Upper lobe of right lung (tissue), 1 donor: ENCODE measurements around the gene TRAF3. TPM values are rescaled to one million over a fixed set of nuclear protein-coding genes. Genes with fewer than 3 reads are reported as not detected.

ENCODE experiments used
- ATAC-seq: fragments of 200-7000 bp; cut with Tn5 transposase; one replicate; pipeline ENCODE4 v1.9.1; 2020; ENCODE audit warnings: mild to moderate bottlenecking, moderate library complexity
- DNase-seq: peaks from one replicate; pipeline ENCODE4 v3.0.0-alpha.2; 2020
- H3K27ac ChIP-seq: fragments of 200-600 bp; one replicate; pipeline ENCODE4 v1.8.0; 2022
- H3K27me3 ChIP-seq: fragments of 200-600 bp; one replicate; pipeline ENCODE4 v1.8.0; 2022; ENCODE audit warnings: mild to moderate bottlenecking
- H3K36me3 ChIP-seq: fragments of 200-600 bp; one replicate; pipeline ENCODE4 v1.8.0; 2022
- H3K4me1 ChIP-seq: fragments of 200-600 bp; one replicate; pipeline ENCODE4 v1.8.0; 2022
- H3K4me3 ChIP-seq: fragments of 200-600 bp; one replicate; pipeline ENCODE4 v1.8.0; 2022; ENCODE audit warnings: mild to moderate bottlenecking
- H3K9me3 ChIP-seq: fragments of 200-600 bp; one replicate; pipeline ENCODE4 v1.8.0; 2022
- intact Hi-C: fragments of 100-400 bp; cut with DNase I; formaldehyde crosslinking; loops from one replicate; pipeline ENCODE4 v1.11.0; 2022
- total RNA-seq: library from RNA; stranded (reverse); fragmentation: NEBNext Ultra II Directional; extraction: Animal tissue kit (Norgen Biotek cat#: 25700); gene quantifications from one replicate; pipeline ENCODE4 v1.2.1, GENCODE V29; 2021
- TF ChIP-seq, protein P1 (sequence below): fragments of 200-600 bp; IDR thresholded peaks from one replicate; pipeline ENCODE4 v1.8.0; 2022; ENCODE audit warnings: antibody characterized with exemption
- donor health status: DM: no; HTN: yes; CAD: no; lungs with severe emphysema.

Gene TRAF3
- total RNA-seq, 1 donor from 2014 or later = 22.3 TPM

DNA sequence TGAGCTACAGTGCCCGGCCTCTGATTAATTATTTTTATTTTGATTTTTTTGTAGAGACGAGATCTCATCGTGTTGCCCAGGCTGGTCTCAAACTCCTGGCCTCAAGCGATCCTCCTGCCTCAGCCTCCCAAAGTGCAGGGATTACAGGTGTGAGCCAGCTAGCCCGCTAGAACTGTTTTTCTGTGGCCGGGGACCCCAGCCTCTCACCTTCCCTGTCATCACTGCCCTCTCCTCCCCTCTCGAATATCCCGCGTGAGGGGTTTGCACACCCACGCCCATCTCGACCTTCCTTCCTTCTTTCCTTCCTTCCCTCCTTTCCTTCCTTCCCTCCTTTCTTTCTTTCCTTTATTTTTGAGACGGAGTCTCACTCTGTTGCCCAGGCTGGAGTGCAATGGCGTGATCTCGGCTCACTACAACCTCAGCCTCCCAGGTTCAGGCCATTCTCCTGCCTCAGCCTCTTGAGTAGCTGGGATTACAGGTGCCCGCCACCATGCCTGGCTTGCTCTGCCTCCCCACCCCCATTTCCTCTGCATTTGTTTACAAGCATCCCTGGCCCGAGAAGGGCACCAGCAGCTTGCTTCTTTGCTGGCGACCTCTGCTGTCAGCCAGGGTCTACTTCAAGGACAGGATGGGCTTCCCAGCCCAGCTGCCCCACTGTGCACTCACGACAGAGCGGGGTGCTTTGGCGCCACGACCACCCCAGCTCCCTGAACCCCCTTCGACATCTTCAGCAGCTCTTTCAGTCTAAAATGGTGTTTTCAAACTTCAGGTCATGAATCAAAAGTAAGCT, 4.3 kb upstream of the TRAF3 start:
- H3K27me3 ChIP-seq = no peaks in the 10 kb centered on the region
- ATAC-seq (no peak), DNase-seq (no peak)
- H3K27ac ChIP-seq = no peak overlapping the region
- no peak overlapping the region for H3K4me3 ChIP-seq
- intact Hi-C loops = no loop called here
- H3K4me1 ChIP-seq = peaks cover 12% of the 10 kb centered on the region
- TF ChIP-seq, protein P1, sequence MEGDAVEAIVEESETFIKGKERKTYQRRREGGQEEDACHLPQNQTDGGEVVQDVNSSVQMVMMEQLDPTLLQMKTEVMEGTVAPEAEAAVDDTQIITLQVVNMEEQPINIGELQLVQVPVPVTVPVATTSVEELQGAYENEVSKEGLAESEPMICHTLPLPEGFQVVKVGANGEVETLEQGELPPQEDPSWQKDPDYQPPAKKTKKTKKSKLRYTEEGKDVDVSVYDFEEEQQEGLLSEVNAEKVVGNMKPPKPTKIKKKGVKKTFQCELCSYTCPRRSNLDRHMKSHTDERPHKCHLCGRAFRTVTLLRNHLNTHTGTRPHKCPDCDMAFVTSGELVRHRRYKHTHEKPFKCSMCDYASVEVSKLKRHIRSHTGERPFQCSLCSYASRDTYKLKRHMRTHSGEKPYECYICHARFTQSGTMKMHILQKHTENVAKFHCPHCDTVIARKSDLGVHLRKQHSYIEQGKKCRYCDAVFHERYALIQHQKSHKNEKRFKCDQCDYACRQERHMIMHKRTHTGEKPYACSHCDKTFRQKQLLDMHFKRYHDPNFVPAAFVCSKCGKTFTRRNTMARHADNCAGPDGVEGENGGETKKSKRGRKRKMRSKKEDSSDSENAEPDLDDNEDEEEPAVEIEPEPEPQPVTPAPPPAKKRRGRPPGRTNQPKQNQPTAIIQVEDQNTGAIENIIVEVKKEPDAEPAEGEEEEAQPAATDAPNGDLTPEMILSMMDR = no peak
- no peaks in the 10 kb centered on the region for H3K9me3 ChIP-seq
- no peaks in the 10 kb centered on the region for H3K36me3 ChIP-seq

DNA sequence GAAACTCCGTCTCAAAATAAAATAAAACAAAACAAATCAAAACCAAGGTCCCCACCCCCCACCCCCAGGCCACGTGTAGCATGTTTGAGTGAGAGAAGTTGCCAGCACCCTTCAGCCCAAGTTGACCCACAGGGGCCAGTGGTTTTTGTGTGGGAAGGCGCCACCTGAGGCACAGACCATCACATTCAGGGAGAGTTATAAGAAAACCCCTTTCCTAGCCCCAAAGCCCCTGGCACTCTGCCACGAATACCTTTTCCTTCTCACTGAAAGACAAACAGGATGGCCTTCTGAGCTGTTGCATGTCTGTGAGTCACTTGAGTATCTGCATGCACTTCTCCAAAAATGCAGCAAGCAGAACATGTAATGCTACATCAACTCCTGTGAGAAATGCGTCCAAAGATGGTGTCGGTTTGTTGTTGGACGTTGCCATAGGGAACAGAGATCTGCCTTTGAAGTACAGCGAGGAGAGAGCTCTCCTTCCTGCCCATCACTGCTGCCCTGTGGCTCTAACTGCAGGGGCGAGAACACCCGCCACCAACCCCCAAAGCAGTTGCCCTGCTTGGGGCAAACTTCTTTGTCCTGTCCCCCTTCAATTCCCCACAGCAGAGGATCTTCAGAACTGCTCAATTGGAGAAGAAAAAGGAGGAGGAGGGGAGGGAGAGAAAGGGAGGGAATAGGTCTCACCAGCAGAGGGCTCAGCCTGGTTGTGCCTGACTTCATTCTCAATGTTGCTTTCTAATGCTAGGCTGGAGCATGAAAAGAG, 2.7 kb upstream of the TRAF3 start:
- H3K9me3 ChIP-seq = no peaks in the 10 kb centered on the region
- H3K27me3 ChIP-seq = no peaks in the 10 kb centered on the region
- no peak overlapping the region for H3K4me3 ChIP-seq
- H3K36me3 ChIP-seq = no peaks in the 10 kb centered on the region
- intact Hi-C loops = no loop called here
- TF ChIP-seq, protein P1 = peak; percentile 72
- DNase-seq = no peak
- no peak overlapping the region for H3K27ac ChIP-seq
- ATAC-seq = peak; percentile 66
- peaks cover 24% of the 10 kb centered on the region for H3K4me1 ChIP-seq

DNA sequence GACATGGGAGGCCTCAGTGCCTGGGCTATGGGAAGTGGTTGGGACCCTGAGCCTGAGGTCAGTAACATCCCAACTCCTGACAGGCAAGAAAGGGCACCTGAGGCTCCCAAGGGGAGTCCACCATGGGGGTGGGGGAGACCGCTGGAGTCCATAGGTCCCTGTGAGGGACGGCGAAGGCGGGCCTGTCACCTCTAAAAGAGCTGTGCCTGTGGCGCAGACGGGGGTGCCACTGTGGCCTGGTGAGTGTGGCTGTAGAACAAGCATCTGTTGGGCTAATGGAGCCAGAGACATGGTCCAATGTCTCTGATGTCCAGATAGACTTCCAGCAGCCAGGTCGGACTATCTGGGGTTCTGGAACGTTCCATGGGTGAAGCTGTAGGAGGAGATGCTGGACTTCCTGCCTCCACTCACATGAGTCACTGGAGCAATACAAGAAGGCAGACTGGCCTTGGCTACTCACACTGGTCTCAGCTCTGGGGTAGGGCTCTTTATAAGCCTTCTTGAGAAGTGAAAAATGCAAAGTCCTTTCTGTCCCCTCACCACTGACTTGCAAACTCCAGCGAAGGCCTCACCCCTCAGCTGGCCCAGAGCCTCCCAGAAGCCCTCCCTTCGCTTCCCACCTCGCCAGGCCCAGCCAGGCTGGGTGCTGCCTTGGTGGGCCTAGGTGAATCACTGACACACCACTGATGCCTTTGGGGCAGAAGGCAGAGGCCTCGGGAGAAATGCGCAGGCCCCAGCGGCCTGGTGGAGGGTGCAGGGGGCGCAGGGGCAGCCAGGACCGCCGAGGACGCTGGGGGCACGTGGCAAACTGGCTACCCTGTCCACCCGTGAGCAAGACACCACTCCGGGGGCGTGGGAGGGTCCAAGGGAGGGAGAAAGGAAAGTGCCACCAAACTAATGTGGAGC, 1.1 kb upstream of the TRAF3 start:
- peaks cover 29% of the 10 kb centered on the region for H3K4me1 ChIP-seq
- ATAC-seq (peak; percentile 52), DNase-seq (no peak)
- H3K9me3 ChIP-seq = no peaks in the 10 kb centered on the region
- TF ChIP-seq, protein P1 = no peak
- no peaks in the 10 kb centered on the region for H3K27me3 ChIP-seq
- H3K27ac ChIP-seq = peak overlapping the region; percentile 56
- no peaks in the 10 kb centered on the region for H3K36me3 ChIP-seq
- intact Hi-C loops = no loop called here
- H3K4me3 ChIP-seq = no peak overlapping the region

DNA sequence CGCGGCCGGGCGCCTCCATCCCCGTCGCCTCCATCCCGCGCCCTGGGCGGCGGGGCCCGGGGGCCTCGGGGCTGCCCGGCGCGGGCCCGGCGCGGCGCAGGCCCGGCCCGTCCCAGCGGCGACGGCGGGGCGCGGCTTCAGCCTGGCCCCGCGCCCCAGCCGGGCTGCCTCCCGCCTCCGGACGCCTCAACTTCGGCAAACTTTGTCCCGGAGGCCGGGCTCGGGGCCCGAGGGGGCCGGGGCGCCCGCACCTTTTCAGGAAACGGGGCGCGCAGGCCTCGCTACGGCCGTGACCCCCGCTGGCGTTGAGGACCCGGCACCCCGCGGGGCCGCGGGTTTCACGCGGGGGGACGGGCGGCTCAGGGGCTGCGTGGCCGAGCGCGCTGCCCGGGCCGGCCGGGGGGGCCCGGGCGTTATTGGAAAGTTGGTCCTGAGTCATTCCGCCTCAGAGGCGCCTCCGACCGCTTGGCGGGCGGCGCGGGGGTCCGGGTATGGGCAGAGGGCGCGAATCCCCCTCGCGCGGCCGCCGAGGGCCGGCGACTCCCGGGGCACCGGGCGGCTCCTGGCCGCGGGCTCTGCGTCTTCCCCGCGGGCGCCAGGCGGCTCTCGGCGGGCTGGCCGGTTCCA, 575 bp downstream of the TRAF3 start:
- DNase-seq (peak; percentile 71), ATAC-seq (peak; percentile 46)
- Histone ChIP-seq H3K27me3 (no peaks in the 10 kb centered on the region), H3K4me3 (peak overlapping the region; percentile 65), H3K4me1 (peaks cover 29% of the 10 kb centered on the region), H3K27ac (peak overlapping the region; percentile 74), H3K9me3 (no peaks in the 10 kb centered on the region), H3K36me3 (no peaks in the 10 kb centered on the region)
- intact Hi-C loops = no loop called here
- TF ChIP-seq, protein P1 = no peak
